Gastroesophageal sphincter (tissue), 3 donors: Measurements from ENCODE around the gene SNRPB.

Experiments
- CTCF ChIP-seq, 4 experiments: fragments of 200-600 bp in 2 of 4; fragments of 450-650 bp in 2 of 4; sonication (generic) in 1 of 4; IDR thresholded peaks; one replicate each; pipeline ENCODE4 v1.5.1; 2017 to 2019; ENCODE audit warnings: antibody characterized with exemption in 4 of 4, mild to moderate bottlenecking in 2 of 4, moderate library complexity in 2 of 4
- EP300 ChIP-seq: sonication (generic); formaldehyde crosslinking; IDR thresholded peaks from one replicate; pipeline ENCODE4 v1.6.1; 2017; ENCODE audit warnings: antibody characterized with exemption, mild to moderate bottlenecking

GRCh38 chr20:2460752-2461424 lies 9.7 kb downstream of the SNRPB start:
- TF ChIP-seq CTCF (IDR thresholded peaks at IDR 0.05), result no peak
- TF ChIP-seq EP300, result no peak
